GM21717 (cell line): ENCODE data around the gene MED13L.

Experiments
- ATAC-seq: cut with Tn5 transposase; IDR thresholded peaks from one replicate; pipeline ENCODE4 v1.9.1; 2021; ENCODE audit warnings: mild to moderate bottlenecking, moderate library complexity; ENCODE audit not compliant: unreplicated experiment

Gene MED13L

GRCh38 chr12:116099652-116100432 is 177.7 kb downstream of the MED13L start:
- ATAC-seq: no peak

GRCh38 chr12:116096874-116097273 is 180.6 kb downstream of the MED13L start:
- no peak for ATAC-seq

GRCh38 chr12:116094475-116094874 is 183.0 kb downstream of the MED13L start:
- no peak for ATAC-seq

GRCh38 chr12:116093915-116094314 is 183.6 kb downstream of the MED13L start:
- no peak for ATAC-seq

- no peak for ATAC-seq
Observed at GRCh38 chr12:116092776-116093175, 184.7 kb downstream of the MED13L start.

GRCh38 chr12:116092162-116092561 is 185.3 kb downstream of the MED13L start:
- no peak for ATAC-seq

GRCh38 chr12:116091579-116091978 is 185.9 kb downstream of the MED13L start:
- no peak for ATAC-seq

GRCh38 chr12:116090516-116090915 is 187.0 kb downstream of the MED13L start:
- ATAC-seq: no peak

GRCh38 chr12:116089080-116089479 is 188.4 kb downstream of the MED13L start:
- ATAC-seq: no peak

- no peak for ATAC-seq
Observed at GRCh38 chr12:116087962-116088361, 189.5 kb downstream of the MED13L start.

- no peak for ATAC-seq
Observed at GRCh38 chr12:116087399-116087798, 190.1 kb downstream of the MED13L start.

- no peak for ATAC-seq
Observed at GRCh38 chr12:116080415-116080814, 197.1 kb downstream of the MED13L start.

GRCh38 chr12:116078396-116078795 is 199.1 kb downstream of the MED13L start:
- ATAC-seq: no peak

GRCh38 chr12:116077431-116077830 is 200.1 kb downstream of the MED13L start:
- no peak for ATAC-seq

- ATAC-seq: no peak
Observed at GRCh38 chr12:116076399-116076798, 201.1 kb downstream of the MED13L start.

- ATAC-seq: no peak
Observed at GRCh38 chr12:116074686-116075085, 202.8 kb downstream of the MED13L start.

- ATAC-seq: no peak
Observed at GRCh38 chr12:116071555-116072230, 205.8 kb downstream of the MED13L start.

GRCh38 chr12:116070444-116070843 is 207.0 kb downstream of the MED13L start:
- ATAC-seq: no peak

GRCh38 chr12:116069943-116070342 is 207.6 kb downstream of the MED13L start:
- ATAC-seq: no peak

- no peak for ATAC-seq
Observed at GRCh38 chr12:116068853-116069252, 208.6 kb downstream of the MED13L start.

GRCh38 chr12:116068371-116068770 is 209.1 kb downstream of the MED13L start:
- ATAC-seq: no peak

- ATAC-seq: no peak
Observed at GRCh38 chr12:116067892-116068291, 209.6 kb downstream of the MED13L start.
